CD4-positive, alpha-beta T cell (primary cell): Measurements from ENCODE around the gene KBTBD2. TPM values are rescaled to one million over a fixed set of nuclear protein-coding genes. Genes with fewer than 3 reads are reported as not detected.
"Not testable (repeated sequence)": the region's sequence is repeated elsewhere in the genome, so short reads cannot be mapped to it uniquely, and the experiment has no call there.

Experiments used
- ATAC-seq: fragments of 200-7000 bp; cut with Tn5 transposase; one replicate; pipeline ENCODE4 v1.10.0; 2022; ENCODE audit warnings: mild to moderate bottlenecking; ENCODE audit not compliant: poor library complexity
- CTCF ChIA-PET: fragments of 350-600 bp; sonication (Branson Sonifier 250); formaldehyde crosslinking; loops from one replicate; lab custom pipeline; 2021; ENCODE audit warnings: antibody characterized with exemption, inconsistent platforms; lab: Charles Lee
- POLR2A ChIA-PET: fragments of 350-600 bp; sonication (Branson Sonifier 250); formaldehyde crosslinking; loops from one replicate; lab custom pipeline; 2021; ENCODE audit warnings: antibody characterized with exemption, inconsistent platforms; lab: Charles Lee
- DNase-seq, 14 experiments: peaks; one replicate each; pipeline ENCODE4 v3.0.0-alpha.2; 2013 to 2020; ENCODE audit warnings: mixed read lengths in 2 of 14
- H3K27ac ChIP-seq, 2 donors: one replicate each; pipeline versions ENCODE4 v1.5.1 to v1.7.0; 2013; ENCODE audit warnings: low read length in 2 of 2, low read depth in 1 of 2, mild to moderate bottlenecking in 1 of 2
- H3K27me3 ChIP-seq, 2 experiments: 1 replicate in 1 of 2; 2 replicates in 1 of 2; pipeline versions ENCODE4 v1.6.1 to v1.7.0; 2013; ENCODE audit warnings: low read length in 2 of 2, control low read depth in 1 of 2, mild to moderate bottlenecking in 1 of 2, moderate library complexity in 1 of 2; ENCODE audit not compliant: insufficient read depth in 2 of 2, control insufficient read depth in 1 of 2
- H3K36me3 ChIP-seq: one replicate; pipeline ENCODE4 v1.6.1; 2013; ENCODE audit warnings: low read length, control low read depth; ENCODE audit not compliant: insufficient read depth
- H3K4me1 ChIP-seq: one replicate; pipeline ENCODE4 v1.6.1; 2013; ENCODE audit warnings: low read length, control low read depth; ENCODE audit not compliant: insufficient read depth
- H3K4me3 ChIP-seq: one replicate; pipeline ENCODE4 v1.5.1; 2013; ENCODE audit warnings: mild to moderate bottlenecking, low read length, moderate library complexity
- H3K9me3 ChIP-seq, 2 experiments: 1 replicate in 1 of 2; 2 replicates in 1 of 2; pipeline versions ENCODE4 v1.6.1 to v1.7.0; 2013; ENCODE audit warnings: low read length in 2 of 2, mild to moderate bottlenecking in 2 of 2, control low read depth in 1 of 2, moderate library complexity in 1 of 2; ENCODE audit not compliant: control insufficient read depth in 1 of 2, insufficient read depth in 1 of 2
- H3K27ac Mint-ChIP-seq: one replicate; pipeline ENCODE4 v1.8.0; 2020; ENCODE audit warnings: mixed read lengths
- H3K27me3 Mint-ChIP-seq: one replicate; pipeline ENCODE4 v1.8.0; 2021; ENCODE audit warnings: mixed read lengths
- H3K36me3 Mint-ChIP-seq: one replicate; pipeline ENCODE4 v1.8.0; 2021; ENCODE audit warnings: low read depth, mixed read lengths
- H3K4me1 Mint-ChIP-seq: one replicate; pipeline ENCODE4 v1.8.0; 2021; ENCODE audit warnings: low read depth, mixed read lengths
- H3K4me3 Mint-ChIP-seq: one replicate; pipeline ENCODE4 v1.8.0; 2020; ENCODE audit warnings: mild to moderate bottlenecking, mixed read lengths
- H3K9me3 Mint-ChIP-seq: one replicate; pipeline ENCODE4 v1.8.0; 2020; ENCODE audit warnings: mixed read lengths
- CTCF ChIP-seq: fragments of 200-600 bp; IDR thresholded peaks from one replicate; pipeline ENCODE4 v1.8.0; 2022; ENCODE audit warnings: antibody characterized with exemption, mild to moderate bottlenecking
- intact Hi-C, 2 experiments: fragments of 100-400 bp; cut with DNase I in 1 of 2; cut with micrococcal nuclease in 1 of 2; formaldehyde crosslinking; loops; one replicate each; pipeline versions ENCODE4 v1.15.1 to v1.9.0; 2023 to 2025; cut with DNase I, micrococcal nuclease
- total RNA-seq, 174 experiments: library from RNA in 2 of 174; stranded (reverse) in 2 of 174; gene quantifications; one replicate each; pipeline ENCODE4 v1.2.3 and lab custom pipeline; 2021 to 2026

Gene KBTBD2
- total RNA-seq, 2 experiments from 2014 or later: 92.3 to 93.9 TPM

GRCh38 chr7:32869716-32870115, 21.8 kb downstream of the KBTBD2 start:
- ChIA-PET CTCF (interaction anchor here (1.0 kb wide), 1 partner anchor 23 kb away, joined by 4 read pairs; no protein-coding TSS in a partner anchor), POLR2A (interaction anchor here (1.2 kb wide), 1 partner anchor 73 kb away, joined by 3 read pairs; no protein-coding TSS in a partner anchor)
- Histone ChIP-seq H3K36me3 (peaks cover 66% of the 10 kb centered on the region), H3K27me3 (no peaks in the 10 kb centered on the region), H3K4me3 (no peak overlapping the region), H3K4me1 (no peaks in the 10 kb centered on the region), H3K9me3 (peaks cover 7 to 8% of the 10 kb centered on the region in 2 experiments), H3K27ac (no peak overlapping the region)
- H3K4me1 Mint-ChIP-seq: peaks cover 23% of the 10 kb centered on the region
- peak overlapping the region; percentile 38 for H3K4me3 Mint-ChIP-seq
- no peak for ATAC-seq
- intact Hi-C loops: no loop called here
- peaks cover 90% of the 10 kb centered on the region for H3K36me3 Mint-ChIP-seq
- no peaks in the 10 kb centered on the region for H3K27me3 Mint-ChIP-seq
- peaks cover 8% of the 10 kb centered on the region for H3K9me3 Mint-ChIP-seq
- no peak for DNase-seq
- no peak overlapping the region for H3K27ac Mint-ChIP-seq
- TF ChIP-seq CTCF: no peak

GRCh38 chr7:32868116-32868515, 23.4 kb downstream of the KBTBD2 start:
- ATAC-seq: no peak

GRCh38 chr7:32865448-32866030, 26.0 kb downstream of the KBTBD2 start:
- no peak overlapping the region for H3K4me3 ChIP-seq
- H3K27ac ChIP-seq: no peak overlapping the region
- Mint-ChIP-seq H3K9me3 (peaks cover 9% of the 10 kb centered on the region), H3K4me3 (no peak overlapping the region), H3K36me3 (peaks cover 55% of the 10 kb centered on the region), H3K4me1 (peaks cover 9% of the 10 kb centered on the region), H3K27me3 (no peaks in the 10 kb centered on the region), H3K27ac (no peak overlapping the region)
- ATAC-seq (no peak), DNase-seq (no peak)
- ChIA-PET CTCF (interaction anchor here (1.3 kb wide), 1 partner anchor 19 kb away, joined by 3 read pairs; no protein-coding TSS in a partner anchor), POLR2A (no interaction called here)
- peaks cover 7 to 8% of the 10 kb centered on the region in 2 experiments for H3K9me3 ChIP-seq
- intact Hi-C loops: no loop called here
- peaks cover 28% of the 10 kb centered on the region for H3K36me3 ChIP-seq
- H3K4me1 ChIP-seq: no peaks in the 10 kb centered on the region
- TF ChIP-seq CTCF: no peak
- H3K27me3 ChIP-seq: no peaks in the 10 kb centered on the region

More at GRCh38 chr7:32868116-32868515, 23.4 kb downstream of the KBTBD2 start:
- H3K9me3 ChIP-seq: peaks cover 7 to 8% of the 10 kb centered on the region in 2 experiments
- H3K4me1 Mint-ChIP-seq: peaks cover 23% of the 10 kb centered on the region
- H3K36me3 Mint-ChIP-seq: peaks cover 79% of the 10 kb centered on the region
- no peak overlapping the region for H3K27ac Mint-ChIP-seq
- ChIA-PET CTCF (no interaction called here), POLR2A (interaction anchor here (0.8 to 1.3 kb wide), 2 partner anchors 23 to 324 kb away, joined by 3 to 4 read pairs; partner anchors contain the start of gene KBTBD2)
- H3K36me3 ChIP-seq: peaks cover 53% of the 10 kb centered on the region
- no peak overlapping the region for H3K4me3 Mint-ChIP-seq
- peaks cover 9% of the 10 kb centered on the region for H3K9me3 Mint-ChIP-seq
- H3K4me1 ChIP-seq: no peaks in the 10 kb centered on the region
- no peak for TF ChIP-seq CTCF
- H3K27ac ChIP-seq: no peak overlapping the region
- no peak overlapping the region for H3K4me3 ChIP-seq
- DNase-seq: no peak
- H3K27me3 Mint-ChIP-seq: no peaks in the 10 kb centered on the region
- H3K27me3 ChIP-seq: no peaks in the 10 kb centered on the region
- intact Hi-C loops: no loop called here

GRCh38 chr7:32863872-32864271, 27.7 kb downstream of the KBTBD2 start:
- H3K27ac Mint-ChIP-seq, ATAC-seq: not testable (repeated sequence)
- CTCF ChIA-PET: interaction anchor here (0.8 kb wide), 1 partner anchor 17 kb away, joined by 3 read pairs; no protein-coding TSS in a partner anchor

More at GRCh38 chr7:32863872-32864271, 27.7 kb downstream of the KBTBD2 start:
- H3K9me3 Mint-ChIP-seq, H3K4me3 Mint-ChIP-seq, H3K9me3 ChIP-seq, intact Hi-C loops, POLR2A ChIA-PET, H3K4me1 ChIP-seq, DNase-seq, H3K27me3 Mint-ChIP-seq, H3K4me3 ChIP-seq, H3K27ac ChIP-seq, H3K4me1 Mint-ChIP-seq, H3K27me3 ChIP-seq: not testable (repeated sequence)
- H3K36me3 ChIP-seq: peaks cover 11% of the 10 kb centered on the region
- H3K36me3 Mint-ChIP-seq: peaks cover 38% of the 10 kb centered on the region
